Endothelial cell of umbilical vein (primary cell): ENCODE measurements around the gene RASGEF1C. TPM values are rescaled to one million over a fixed set of nuclear protein-coding genes. Genes with fewer than 3 reads are reported as not detected.

Experiments used
- BruUV-seq: library from RNA; stranded (reverse); fragments of 400-500 nt; replicated peaks from 2 replicates; lab custom pipeline; 2021; lab: Mats Ljungman, UMichigan
- CTCF ChIA-PET: fragments of 300-600, 350-600 bp; sonication (Branson Sonifier 250); formaldehyde crosslinking; loops from one replicate; lab custom pipeline; 2021; ENCODE audit warnings: antibody characterized with exemption, inconsistent platforms; lab: Charles Lee
- POLR2A ChIA-PET: fragments of 300-600, 350-600 bp; sonication (Branson Sonifier 250); formaldehyde crosslinking; loops from one replicate; lab custom pipeline; 2021; ENCODE audit warnings: antibody characterized with exemption, inconsistent platforms; lab: Charles Lee
- DNase-seq: peaks from one replicate; pipeline ENCODE4 v3.0.0-alpha.2; 2011; ENCODE audit warnings: low read depth, low spot score
- FAIRE-seq: peaks from 2 replicates; lab custom pipeline; 2011; peaks lifted over from hg19 to GRCh38; lab: Jason Lieb, UNC
- H2AFZ ChIP-seq: 2 replicates; pipeline ENCODE4 v1.6.0; 2012; ENCODE audit warnings: low read depth, low read length, control low read depth, inconsistent platforms
- H3K27ac ChIP-seq: 2 replicates; pipeline ENCODE4 v1.5.1; 2011; ENCODE audit warnings: low read depth, mild to moderate bottlenecking, control low read depth, low read length, moderate library complexity; ENCODE audit not compliant: insufficient read depth
- H3K27me3 ChIP-seq, 2 experiments: 2 replicates each; pipeline versions ENCODE4 v1.6.0 to v1.6.1; 2011; ENCODE audit warnings: low read length in 2 of 2, mixed read lengths in 1 of 2; ENCODE audit not compliant: control insufficient read depth in 2 of 2, insufficient read depth in 2 of 2
- H3K36me3 ChIP-seq, 2 experiments: 2 replicates in 1 of 2; 3 replicates in 1 of 2; pipeline ENCODE4 v1.5.1; 2011; ENCODE audit warnings: low read length in 2 of 2, mild to moderate bottlenecking in 1 of 2, moderate library complexity in 1 of 2; ENCODE audit not compliant: control insufficient read depth in 2 of 2, insufficient read depth in 2 of 2; ENCODE audit errors: extremely low read depth in 1 of 2
- H3K4me1 ChIP-seq: 3 replicates; pipeline ENCODE4 v1.5.1; 2011; ENCODE audit warnings: mild to moderate bottlenecking, low read length; ENCODE audit not compliant: control insufficient read depth, insufficient read depth; ENCODE audit errors: extremely low read depth
- H3K4me2 ChIP-seq: 2 replicates; pipeline ENCODE4 v1.6.1; 2011; ENCODE audit warnings: low read length, control low read depth, mixed read lengths; ENCODE audit not compliant: insufficient read depth
- H3K4me3 ChIP-seq, 3 experiments: fragments of 200-600 bp in 1 of 3; sonication (generic), shearing (Covaris generic) in 1 of 3; replicated peaks in 1 of 3; 2 replicates each; pipeline ENCODE4 v1.5.1; 2011 to 2016; ENCODE audit warnings: control low read depth in 3 of 3, low read length in 3 of 3, mild to moderate bottlenecking in 2 of 3, inconsistent platforms in 1 of 3, low read depth in 1 of 3, moderate library complexity in 1 of 3; ENCODE audit not compliant: insufficient read depth in 1 of 3
- H3K79me2 ChIP-seq: 2 replicates; pipeline ENCODE4 v1.6.0; 2012; ENCODE audit warnings: low read length, inconsistent platforms; ENCODE audit not compliant: control insufficient read depth, insufficient read depth
- H3K9ac ChIP-seq: replicated peaks from 2 replicates; pipeline ENCODE3; 2011; ENCODE audit warnings: low read length, control low read depth; ENCODE audit not compliant: insufficient read depth; ENCODE audit errors: extremely low read depth
- H3K9me1 ChIP-seq: replicated peaks from 3 replicates; pipeline ENCODE4 v1.6.0; 2011; ENCODE audit warnings: mild to moderate bottlenecking, low read length; ENCODE audit not compliant: control insufficient read depth, insufficient read depth; ENCODE audit errors: extremely low read depth
- H3K9me3 ChIP-seq: replicated peaks from 2 replicates; pipeline ENCODE4 v1.5.1; 2012; ENCODE audit warnings: low read length, inconsistent platforms; ENCODE audit not compliant: control insufficient read depth, insufficient read depth
- H4K20me1 ChIP-seq: replicated peaks from 2 replicates; pipeline ENCODE3; 2011; ENCODE audit warnings: mild to moderate bottlenecking, low read length; ENCODE audit not compliant: control insufficient read depth, insufficient read depth; ENCODE audit errors: extremely low read depth
- CTCF ChIP-seq, 2 donors: IDR thresholded peaks; 1 replicate in 1 of 2; 2 replicates in 1 of 2; pipeline ENCODE4 v1.5.1; 2011; ENCODE audit warnings: low read length in 2 of 2, mild to moderate bottlenecking in 2 of 2, moderate library complexity in 2 of 2, control low read depth in 1 of 2, inconsistent platforms in 1 of 2, low read depth in 1 of 2; ENCODE audit not compliant: insufficient read depth in 1 of 2; ENCODE audit errors: extremely low read depth in 1 of 2
- EZH2 ChIP-seq: IDR thresholded peaks from 2 replicates; pipeline ENCODE4 v1.6.1; 2012; ENCODE audit warnings: borderline replicate concordance, low read depth, mild to moderate bottlenecking, moderate library complexity, low read length, inconsistent platforms; ENCODE audit not compliant: severe bottlenecking
- FOS ChIP-seq: IDR thresholded peaks from 2 replicates; pipeline ENCODE4 v1.6.1; 2011; ENCODE audit warnings: mild to moderate bottlenecking, low read length, moderate library complexity, borderline replicate concordance; ENCODE audit not compliant: insufficient read depth
- GATA2 ChIP-seq: IDR thresholded peaks from 2 replicates; pipeline ENCODE4 v1.7.0; 2011; ENCODE audit warnings: low read depth, mild to moderate bottlenecking, moderate library complexity, mixed read lengths, low read length; ENCODE audit not compliant: insufficient read length, insufficient read depth
- JUN ChIP-seq: IDR thresholded peaks from 2 replicates; pipeline ENCODE4 v1.6.1; 2011; ENCODE audit warnings: borderline replicate concordance, low read depth; ENCODE audit not compliant: insufficient read length, insufficient read depth
- MYC ChIP-seq: IDR thresholded peaks from one replicate; pipeline ENCODE4 v1.6.1; 2011; ENCODE audit warnings: mild to moderate bottlenecking, low read depth, low read length
- POLR2A ChIP-seq: IDR thresholded peaks from 2 replicates; pipeline ENCODE4 v1.6.1; 2012; ENCODE audit warnings: low read depth, mild to moderate bottlenecking, control low read depth, low read length
- dilution Hi-C: fragments of 300-500 bp; cut with MboI; formaldehyde crosslinking; loops from one replicate; pipeline ENCODE4 v1.15.0; 2019; ENCODE audit warnings: low sequenced_read_pairs; ENCODE audit not compliant: extremely low pct_ligation_motif_present
- intact Hi-C: fragments of 100-400 bp; cut with micrococcal nuclease; formaldehyde crosslinking; loops from one replicate; pipeline ENCODE4 v1.10.0; 2022
- polyA plus RNA-seq, 4 experiments: library from polyadenylated mRNA; depleted of rRNA in 3 of 4; stranded (reverse) in 3 of 4; unstranded in 1 of 4; fragments of >200 nt; gene quantifications; 2 replicates each; pipeline versions ENCODE4 v1.2.1 to v1.2.3, GENCODE V29; 2011 to 2012; ENCODE audit warnings: missing spikeins in 1 of 4
- total RNA-seq: library from RNA; stranded (reverse); gene quantifications from 2 replicates; pipeline ENCODE4 v1.2.3, GENCODE V29; 2021

RASGEF1C gene
- total and polyA plus RNA-seq, 2 donors (not counting 3 experiments of a cell fraction or from before 2014, with no cell fraction given), result not detected

- intact Hi-C loops (no loop called here), dilution Hi-C loops (no loop called here)
- DNase-seq, result no peak
- Histone ChIP-seq H3K27me3 (no peaks in the 10 kb centered on the region), H3K36me3 (no peaks in the 10 kb centered on the region), H3K4me2 (no peak overlapping the region), H3K4me3 (no peak overlapping the region), H4K20me1 (no peaks in the 10 kb centered on the region), H3K9ac (no peak overlapping the region), H3K79me2 (no peaks in the 10 kb centered on the region), H3K27ac (no peak overlapping the region), H3K9me1 (no peaks in the 10 kb centered on the region), H2AFZ (no peak overlapping the region), H3K4me1 (no peaks in the 10 kb centered on the region), H3K9me3 (no peaks in the 10 kb centered on the region)
- CTCF ChIA-PET, result no interaction called here
- BruUV-seq, result no TSS peak
- no peak for TF ChIP-seq JUN
- no peak for TF ChIP-seq MYC
- TF ChIP-seq CTCF (IDR thresholded peaks at IDR 0.05; ENCODE audit: extremely low read depth in 1 of 2, insufficient read depth in 1 of 2, low read depth in 1 of 2, low read length in 2 of 2), result no peak
- TF ChIP-seq FOS, result no peak
- TF ChIP-seq GATA2, result no peak
- no peak for TF ChIP-seq POLR2A
- TF ChIP-seq EZH2, result no peak
- no peak for FAIRE-seq
- POLR2A ChIA-PET, result no interaction called here
Measured at GRCh38 chr5:180138214-180138975, 70.6 kb downstream of the RASGEF1C start.
